ENCODE data around the gene SKA3.
"Not testable (repeated sequence)": the region's sequence is repeated elsewhere in the genome, so short reads cannot be mapped to it uniquely, and the experiment has no call there.

SKA3 gene

DNA sequence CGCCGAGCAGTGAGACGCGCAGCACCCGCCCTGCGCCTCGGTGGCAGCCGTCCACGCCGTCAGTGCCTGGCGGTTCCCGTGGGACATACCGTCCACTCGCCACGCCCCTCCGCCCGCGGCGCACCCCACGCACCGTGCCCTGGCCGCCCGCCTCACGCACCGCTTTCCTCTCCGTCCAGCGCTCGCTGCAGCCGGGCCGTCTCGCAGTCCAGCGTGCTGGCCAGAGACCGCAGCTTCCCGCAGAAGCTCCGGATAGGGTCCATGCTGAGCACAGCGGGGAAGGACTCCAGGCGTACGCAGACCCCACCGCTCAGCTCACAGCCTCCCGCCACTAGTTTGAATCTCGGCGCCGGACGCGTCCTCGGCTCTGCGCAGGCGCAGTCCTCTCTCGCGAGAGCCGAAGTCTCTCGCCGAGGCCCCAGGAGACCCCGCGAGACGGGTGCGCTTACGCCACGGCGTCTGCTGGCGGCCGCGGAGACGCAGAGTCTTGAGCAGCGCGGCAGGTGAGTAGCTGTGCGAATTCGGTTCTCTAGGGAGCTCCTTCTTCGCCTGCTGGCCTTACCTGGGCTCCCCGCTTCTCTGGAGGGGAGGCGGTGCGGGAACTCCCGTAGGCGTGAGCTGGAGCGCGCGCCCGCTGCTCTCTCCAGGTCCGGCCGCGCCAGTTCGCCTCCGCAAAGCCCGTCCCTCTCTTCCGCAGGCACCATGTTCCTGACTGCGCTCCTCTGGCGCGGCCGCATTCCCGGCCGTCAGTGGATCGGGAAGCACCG lies at the start of gene SKA3, which contains the start of gene MRPL57:
Gene SKA3 (minus strand): TSS at position 338 of the 767 bp plus-strand sequence. CDS start 75 bp downstream, at position 263.
Gene MRPL57 (plus strand): TSS at position 444 of the 767 bp plus-strand sequence. CDS start 259 bp downstream, at position 703.
- DNase-seq: peak; percentile 95

DNA sequence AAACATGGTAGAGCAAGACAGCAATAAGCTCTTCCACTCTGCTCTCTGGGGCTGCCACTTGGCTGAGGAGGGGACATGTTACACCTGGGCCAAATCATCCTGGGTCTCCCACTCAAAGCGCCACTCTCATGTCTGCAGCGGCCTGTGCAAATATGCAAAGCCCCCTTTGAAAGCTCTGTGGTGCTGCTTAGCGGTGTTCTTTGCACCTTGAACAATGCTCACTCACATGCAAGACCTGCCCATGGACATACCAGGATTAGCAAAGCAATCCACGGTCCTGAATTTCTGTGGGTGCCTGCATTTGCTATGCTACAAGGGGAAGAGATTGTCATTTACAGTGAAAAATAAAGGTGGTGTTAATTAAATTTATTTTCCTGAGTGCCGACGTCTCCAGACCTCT lies 48.7 kb upstream of the SKA3 start:
- no peak for DNase-seq

DNA sequence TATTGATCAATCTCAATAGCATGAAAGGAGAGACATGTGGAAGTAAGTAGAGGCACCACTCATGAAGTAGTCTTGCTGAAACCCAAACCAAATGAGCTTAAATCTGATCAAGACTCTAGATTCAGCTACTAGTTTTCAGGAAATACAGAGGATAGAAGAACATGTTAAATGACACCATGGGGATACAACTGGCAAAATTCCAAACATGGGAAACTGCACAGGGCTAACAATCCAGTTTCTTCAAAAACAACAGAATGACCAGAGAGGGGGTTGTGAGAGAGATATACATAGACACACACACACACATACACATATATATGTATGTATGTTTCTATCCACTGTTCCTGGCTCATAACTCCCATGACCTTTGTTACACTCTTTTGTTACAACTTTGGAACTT lies 44.9 kb upstream of the SKA3 start:
- DNase-seq: no peak

DNA sequence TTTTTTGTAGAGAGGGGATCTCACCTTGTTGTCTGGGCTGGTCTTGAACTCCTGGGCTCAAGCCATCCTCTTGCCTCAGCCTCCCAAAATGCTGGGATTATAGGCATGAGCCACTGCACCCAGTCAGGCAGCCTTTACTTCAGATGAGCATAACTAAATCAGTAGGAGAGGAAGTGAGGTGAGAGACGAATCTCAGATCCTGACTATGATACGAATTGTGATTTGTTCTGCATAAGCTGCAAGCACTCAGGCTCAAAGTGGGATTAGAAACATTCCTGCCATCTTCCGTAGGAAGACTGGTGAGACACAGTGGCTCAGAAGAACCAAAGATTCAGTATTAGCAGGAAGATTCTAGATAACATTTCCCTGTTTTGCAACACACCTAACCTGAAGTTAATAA lies 43.4 kb upstream of the SKA3 start:
- DNase-seq: not testable (repeated sequence)

DNA sequence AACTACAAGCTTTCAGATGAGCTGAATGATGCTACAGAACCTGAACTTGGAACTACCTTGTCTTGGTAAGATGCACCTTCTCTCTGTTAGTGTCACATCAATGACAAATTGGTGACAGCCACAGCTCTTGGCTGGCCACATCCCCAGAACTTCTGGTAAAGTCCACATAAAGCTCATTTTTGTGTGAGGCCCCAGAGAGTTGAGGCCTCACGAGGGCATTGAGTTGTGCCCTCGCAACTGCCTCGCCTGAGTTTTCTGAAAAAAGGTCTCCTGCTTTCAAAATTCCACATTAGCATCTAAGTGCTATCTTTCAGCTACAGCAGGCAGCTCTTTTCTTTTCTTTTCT lies 42.7 kb upstream of the SKA3 start:
- DNase-seq: no peak

DNA sequence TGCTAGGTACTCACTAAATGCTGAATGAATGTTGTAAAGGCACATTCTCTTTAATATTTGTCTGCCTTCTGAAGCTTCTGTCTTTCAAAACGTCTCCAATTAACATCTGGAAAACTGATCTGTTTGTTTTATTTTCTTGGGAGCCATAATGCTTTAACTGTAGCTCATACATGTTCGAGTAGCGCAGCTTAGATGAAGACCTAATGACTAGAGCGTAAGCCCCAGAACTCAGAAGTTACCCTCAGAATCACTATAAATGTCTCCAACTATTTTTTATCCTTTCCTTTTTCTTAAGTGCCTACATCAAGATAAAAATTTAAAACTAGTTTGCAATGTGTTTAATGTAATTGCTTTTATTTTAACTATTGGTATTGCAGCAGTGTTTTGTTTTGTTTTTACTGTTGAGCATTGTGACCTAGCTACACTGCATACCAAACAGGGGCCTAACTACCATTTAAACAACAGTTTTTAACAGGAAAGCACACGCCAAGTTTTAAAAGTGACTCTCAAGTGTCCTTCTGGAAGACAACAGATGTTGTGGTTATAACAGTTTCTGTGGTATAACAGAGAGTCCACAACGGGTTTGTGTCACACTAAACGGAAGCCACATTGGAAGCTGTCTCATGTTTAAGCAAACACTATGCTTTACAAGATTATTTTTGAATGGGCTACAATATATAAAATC lies 42.1 kb upstream of the SKA3 start:
- DNase-seq: no peak

DNA sequence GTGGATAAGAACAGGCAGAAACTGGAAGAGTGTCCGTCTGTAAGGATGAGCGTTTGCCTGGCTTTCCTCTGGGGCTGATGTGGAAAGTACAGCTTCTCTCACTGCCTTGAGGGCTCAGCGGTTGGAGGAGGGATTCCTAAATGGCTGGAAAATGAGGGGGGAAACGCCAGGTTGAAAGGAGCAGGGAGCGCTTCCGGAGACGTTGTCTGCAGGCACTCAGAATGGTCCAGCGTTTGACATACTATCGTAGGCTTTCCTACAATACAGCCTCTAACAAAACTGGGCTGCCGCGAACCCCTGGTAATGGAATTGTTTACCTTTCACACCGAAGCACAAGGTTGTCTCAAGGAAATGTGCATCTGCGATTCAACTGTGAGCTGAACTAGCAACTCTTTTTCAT lies 40.0 kb upstream of the SKA3 start:
- DNase-seq: no peak

DNA sequence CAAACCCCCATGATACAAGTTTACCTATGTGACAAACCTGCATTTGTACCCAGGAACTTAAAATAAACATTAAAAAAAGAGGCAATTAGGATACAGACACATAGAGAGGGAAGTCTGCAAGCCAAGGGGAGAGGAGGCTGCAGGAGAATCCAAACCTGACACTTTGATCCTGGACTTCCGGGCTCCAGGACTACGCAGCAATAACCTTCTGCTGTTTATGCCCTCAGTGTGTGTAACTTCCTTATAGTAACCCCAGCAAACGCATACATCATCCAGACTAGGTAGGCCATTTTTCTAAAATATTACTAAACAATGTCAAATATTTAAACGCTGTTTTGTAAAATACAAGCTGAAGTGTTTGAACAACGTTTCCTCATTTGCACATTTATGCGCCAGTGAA lies 39.1 kb upstream of the SKA3 start:
- not testable (repeated sequence) for DNase-seq

DNA sequence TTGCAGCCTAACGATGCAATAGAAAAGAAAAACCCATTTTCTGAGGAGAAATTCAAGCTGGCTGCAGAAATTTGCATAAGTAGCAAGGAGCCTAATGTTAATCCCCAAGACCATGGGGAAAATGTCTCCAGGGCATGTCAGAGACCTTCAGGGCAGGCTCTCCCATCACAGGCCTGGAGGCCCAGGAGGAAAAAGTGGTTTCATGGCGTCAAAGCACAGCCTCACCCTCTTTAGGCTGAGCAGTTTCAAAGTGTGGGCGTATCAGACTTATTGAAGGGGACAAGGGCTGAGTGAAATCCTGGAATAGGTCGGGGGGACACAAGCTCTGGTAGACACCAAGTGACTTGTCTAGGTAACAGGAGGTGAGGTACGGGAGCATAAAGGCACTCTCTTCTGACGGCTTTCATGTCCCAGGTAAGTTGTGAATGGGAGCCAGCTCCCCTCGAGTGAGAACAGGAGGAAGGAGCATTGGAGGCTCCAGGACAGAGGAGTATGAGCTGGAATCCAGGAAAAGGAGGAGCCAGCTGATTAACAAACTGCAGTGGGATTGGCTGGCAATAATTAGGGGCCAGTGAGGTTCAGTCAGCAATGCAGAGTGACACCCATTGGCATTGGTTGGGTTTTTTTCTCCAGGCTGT lies 35.9 kb upstream of the SKA3 start:
- no peak for DNase-seq

DNA sequence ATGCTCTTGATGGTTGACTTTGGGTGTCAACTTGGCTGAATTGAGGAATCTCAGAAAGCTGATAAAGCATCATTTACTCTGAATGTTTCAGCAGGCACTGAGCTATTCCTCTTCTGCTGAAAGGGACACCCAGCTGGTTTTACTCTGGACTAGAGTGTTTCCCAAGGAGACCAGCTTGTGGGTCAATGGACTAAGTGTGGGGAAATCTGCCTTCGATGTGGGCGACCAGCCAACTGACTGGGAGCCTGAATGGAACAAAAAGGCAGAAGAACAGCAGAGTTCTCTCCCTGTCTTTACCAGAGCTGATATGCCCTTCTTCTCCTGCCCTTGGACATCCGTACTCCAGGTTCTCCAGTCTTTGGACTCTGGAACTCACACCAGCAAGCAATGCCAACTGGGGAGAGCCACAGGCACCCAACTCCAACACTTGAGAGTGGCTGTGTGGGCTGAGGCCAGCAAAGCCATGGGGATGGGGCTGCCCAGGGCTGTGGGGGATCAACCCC lies 32.4 kb upstream of the SKA3 start:
- no peak for DNase-seq

DNA sequence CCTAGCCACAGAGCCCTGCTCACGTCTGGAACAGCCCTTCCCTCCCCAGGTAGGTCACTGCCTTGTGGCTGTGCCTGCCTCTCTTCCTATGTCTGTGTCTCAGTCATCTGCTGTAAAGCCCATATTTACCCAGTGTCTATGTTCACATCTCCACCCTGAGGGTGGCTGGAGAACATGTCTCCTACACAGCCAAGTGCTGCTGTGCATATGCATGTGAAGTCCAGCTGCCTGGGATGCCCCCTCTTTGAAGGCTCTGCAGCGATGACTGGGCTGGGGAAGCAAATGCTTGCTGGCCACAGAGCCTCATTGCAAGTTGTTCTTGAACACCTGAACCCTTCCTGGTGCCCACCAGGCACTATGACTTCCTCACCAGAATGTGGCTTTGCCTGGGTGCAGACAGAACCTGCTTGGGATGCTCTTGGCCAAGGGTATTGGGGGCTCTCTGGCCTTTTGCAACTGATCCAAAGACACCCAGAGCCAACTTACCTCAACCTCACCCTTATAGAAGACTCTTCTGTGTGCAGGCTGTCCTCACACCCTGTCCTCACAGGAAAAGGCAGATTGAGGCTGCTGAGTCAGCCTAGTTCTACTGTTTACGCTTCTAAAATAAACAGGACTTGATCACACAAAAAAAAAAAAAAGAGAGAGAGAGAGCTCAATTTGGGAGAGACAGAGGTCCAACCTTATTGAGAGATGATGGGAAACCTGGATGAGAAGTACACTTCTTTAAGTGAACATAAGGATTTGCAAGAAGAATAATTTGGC lies 26.6 kb upstream of the SKA3 start:
- no peak for DNase-seq

DNA sequence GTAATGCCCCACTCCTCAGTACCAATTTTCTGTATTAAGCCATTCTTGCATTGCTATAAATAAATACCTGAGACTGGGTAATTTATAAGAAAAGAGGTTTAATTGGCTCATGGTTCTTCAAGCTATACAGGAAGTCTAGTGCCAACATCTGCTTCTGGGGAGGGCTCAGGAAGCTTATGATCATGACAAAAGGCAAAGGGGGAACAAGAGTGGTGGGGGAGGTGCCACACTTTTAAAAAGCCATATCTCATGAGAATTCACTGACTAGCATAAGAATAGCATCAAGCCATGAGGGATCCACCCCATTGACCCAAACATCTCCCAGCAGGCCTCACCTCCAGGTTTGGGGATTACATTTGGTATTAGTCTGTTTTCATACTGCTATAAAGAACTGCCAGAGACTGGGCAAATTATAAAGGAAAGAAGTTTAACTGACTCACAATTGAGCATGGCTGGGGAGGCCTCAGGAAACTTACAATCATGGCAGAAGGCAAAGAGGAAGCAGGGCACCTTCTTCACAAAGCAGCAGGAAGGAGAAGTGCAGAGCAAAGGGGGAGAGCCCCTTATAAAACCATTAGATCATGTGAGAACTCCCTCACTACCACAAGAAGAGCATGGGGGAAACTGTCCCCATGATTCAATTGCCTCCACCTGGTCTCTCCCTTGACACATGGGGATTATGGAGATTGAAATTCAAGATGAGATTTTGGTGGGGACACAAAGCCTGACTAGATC lies 25.3 kb upstream of the SKA3 start:
- DNase-seq: not testable (repeated sequence)

DNA sequence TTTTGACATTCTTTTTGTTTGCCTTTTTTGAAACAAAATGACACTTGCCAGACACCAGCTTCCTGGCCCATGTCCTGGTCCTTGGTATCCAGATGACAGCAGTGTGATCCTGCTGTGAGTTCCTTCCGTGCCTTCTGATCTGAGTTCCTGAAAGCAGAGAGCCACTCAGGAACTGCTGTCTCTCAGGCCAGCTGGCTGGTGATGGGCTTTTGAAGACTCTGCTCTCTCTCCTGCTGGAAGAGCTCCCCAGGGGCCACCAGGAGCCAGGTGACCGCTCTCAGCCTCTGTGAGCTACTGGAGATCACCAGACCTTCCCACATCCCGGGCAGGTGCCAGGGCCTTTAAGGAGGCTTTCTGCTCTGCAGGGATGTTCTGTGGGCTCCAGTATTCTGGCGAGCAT lies 22.0 kb upstream of the SKA3 start:
- DNase-seq: not testable (repeated sequence)

DNA sequence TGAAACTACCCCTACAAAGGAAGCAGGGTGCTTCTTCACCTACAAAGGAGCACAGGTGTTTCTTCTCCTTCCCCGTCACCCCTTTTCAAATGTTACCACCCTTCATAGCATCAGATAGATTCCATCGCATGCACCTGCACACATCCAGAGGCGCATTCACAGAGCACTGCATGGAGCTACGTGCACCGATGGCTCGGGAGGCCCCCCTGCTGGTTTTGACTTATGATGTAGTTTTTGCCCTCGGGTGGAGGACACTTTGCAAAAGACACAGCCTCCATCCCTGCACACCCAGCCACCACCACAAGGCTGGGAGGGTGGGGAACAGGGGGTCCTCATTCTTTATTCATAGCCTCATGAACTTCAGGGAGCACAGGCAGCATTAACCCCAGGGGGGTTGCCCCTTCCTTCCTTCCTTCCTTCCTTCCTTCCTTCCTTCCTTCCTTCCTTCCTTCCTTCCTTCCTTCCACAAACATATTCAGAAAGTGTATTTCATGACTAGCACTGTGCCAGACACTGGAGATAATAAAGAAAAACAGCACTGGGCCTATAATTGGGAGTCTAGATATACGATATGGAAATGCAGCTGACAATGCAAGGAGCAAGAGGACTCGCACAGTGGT lies 21.4 kb upstream of the SKA3 start:
- not testable (repeated sequence) for DNase-seq

DNA sequence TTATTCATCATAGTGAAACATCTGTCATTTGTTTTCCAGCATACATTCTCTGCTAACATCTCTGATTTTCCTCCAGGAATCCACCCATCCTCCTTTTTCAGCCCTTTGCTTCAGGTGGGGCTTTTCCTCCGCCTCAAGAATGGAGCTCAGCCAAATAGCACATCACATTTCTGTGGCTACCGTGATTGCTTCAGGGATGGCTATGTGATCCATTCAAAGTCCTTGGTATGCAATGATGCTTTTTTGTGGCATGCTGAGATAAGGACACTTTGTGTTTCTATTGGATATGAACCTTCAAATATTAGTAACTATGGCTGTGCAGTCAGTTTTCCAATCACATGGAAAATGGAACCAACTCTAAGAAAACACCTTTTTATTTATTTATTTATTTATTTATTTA lies 18.4 kb upstream of the SKA3 start:
- DNase-seq: not testable (repeated sequence)

DNA sequence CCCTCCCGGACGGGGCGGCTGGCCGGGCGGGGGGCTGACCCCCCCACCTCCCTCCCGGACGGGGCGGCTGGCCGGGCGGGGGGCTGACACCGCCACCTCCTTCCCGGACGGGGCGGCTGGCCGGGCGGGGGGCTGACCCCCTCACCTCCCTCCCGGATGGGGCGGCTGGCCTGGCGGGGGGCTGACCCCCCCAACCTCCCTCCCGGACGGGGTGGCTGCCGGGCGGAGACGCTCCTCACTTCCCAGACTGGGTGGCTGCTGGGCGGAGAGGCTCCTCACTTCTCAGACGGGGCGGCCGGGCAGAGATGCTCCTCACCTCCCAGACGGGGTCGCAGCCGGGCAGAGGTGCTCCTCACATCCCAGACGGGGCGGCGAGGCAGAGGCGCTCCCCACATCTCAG lies 10.1 kb upstream of the SKA3 start:
- DNase-seq: not testable (repeated sequence)

DNA sequence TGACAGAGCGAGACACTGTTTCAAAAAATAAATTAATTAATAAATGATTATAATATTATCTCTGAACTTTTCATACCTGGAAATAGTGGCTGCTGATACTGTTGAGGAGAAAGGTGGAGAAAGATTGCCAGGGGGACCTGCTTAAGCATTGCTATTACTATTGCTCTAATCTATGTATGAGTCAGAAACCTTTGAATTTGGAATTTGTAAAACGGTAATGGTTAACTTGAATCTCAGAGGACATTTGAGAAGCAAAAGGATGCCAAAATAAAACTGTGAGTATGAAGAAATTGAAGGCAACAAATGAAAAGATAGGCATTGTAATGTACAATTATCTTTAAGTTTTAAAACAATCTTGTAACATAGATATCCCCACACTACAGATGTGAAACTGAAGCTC lies 5.3 kb upstream of the SKA3 start:
- no peak for DNase-seq

DNA sequence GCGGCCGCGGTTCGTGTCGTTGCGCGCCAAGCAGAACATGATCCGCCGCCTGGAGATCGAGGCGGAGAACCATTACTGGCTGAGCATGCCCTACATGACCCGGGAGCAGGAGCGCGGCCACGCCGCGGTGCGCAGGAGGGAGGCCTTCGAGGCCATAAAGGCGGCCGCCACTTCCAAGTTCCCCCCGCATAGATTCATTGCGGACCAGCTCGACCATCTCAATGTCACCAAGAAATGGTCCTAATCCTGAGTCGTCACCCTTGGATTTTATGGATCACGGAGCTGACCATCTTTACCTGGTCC lies 581 bp upstream of the SKA3 start:
- no peak for DNase-seq

DNA sequence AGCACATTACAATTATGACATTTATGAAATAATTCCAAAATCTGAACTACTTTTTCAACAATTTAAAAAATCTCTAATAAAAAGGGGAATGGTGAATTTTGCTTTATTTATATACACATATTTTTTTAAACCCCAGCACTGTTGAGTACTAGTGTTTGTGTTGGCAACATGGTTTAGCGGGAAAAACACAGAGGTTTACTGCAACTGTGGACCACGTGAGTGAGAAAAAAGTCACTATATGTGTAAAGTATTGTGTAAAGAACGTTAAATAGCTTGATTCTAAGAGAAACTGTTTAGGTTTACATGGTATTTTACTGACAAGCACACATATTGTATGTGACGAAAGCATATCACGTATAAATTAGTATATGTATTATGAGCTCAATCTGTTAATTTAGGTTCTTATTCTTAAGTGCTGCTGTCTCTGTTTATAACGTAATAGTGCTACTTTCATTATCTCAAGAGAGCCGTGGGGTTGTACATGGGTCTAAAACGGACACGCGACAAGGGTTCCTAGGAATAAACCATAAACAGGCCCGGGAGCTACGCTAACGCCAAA lies 617 bp downstream of the SKA3 start:
- DNase-seq: no peak

DNA sequence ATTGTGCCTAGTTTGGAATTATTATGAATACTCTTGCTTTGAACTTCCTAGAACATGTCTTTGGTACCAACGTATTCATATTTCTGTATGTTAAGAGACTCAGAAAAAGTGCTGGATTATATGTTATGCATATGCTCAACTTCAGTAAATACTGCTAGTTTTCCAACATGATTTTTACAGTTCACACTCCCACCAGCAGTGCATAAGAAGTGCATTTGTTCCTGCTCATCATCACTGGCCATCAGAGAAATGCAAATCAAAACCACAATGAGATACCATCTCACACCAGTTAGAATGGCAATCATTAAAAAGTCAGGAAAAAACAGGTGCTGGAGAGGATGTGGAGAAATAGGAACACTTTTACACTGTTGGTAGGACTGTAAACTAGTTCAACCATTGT lies 2.6 kb downstream of the SKA3 start:
- DNase-seq: not testable (repeated sequence)

DNA sequence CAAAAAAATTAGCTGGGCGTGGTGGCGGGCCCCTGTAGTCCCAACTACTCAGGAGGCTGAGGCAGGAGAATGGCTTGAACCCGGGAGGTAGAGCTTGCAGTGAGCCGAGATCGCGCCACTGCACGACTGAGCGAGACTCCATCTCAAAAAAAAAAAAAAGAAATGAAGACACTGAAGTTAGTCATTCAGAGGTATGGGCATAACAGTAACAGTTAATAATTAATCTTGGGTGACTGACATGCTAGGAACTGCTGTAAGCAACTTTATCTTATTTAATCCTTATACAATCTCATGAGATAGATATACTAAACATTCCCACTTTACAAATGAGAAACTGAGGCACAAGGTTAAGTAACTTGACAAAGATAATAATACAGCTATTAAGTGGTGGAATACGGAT lies 4.9 kb downstream of the SKA3 start:
- DNase-seq: no peak

DNA sequence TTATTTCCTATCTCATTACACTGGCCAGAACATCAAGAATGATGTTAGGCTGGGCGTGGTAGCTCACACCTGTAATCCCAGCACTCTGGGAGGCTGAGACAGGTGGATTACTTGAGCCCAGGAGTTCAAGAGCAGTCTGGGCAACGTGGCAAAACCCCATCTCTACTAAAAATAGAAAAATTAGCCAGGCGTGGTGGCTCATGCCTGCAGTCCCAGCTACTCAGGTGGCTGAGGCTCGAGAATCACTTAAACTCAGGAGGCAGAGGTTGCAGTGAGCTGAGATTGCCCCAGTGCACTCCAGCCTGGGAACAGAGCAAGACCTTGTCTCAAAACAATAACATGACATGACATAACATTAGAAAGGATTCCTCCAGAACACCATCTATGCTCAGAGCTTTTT lies 10.7 kb downstream of the SKA3 start:
- not testable (repeated sequence) for DNase-seq

Data from COR-L47 (cell line).